ENCODE results near the gene CTAGE9.

Gene CTAGE9

DNA sequence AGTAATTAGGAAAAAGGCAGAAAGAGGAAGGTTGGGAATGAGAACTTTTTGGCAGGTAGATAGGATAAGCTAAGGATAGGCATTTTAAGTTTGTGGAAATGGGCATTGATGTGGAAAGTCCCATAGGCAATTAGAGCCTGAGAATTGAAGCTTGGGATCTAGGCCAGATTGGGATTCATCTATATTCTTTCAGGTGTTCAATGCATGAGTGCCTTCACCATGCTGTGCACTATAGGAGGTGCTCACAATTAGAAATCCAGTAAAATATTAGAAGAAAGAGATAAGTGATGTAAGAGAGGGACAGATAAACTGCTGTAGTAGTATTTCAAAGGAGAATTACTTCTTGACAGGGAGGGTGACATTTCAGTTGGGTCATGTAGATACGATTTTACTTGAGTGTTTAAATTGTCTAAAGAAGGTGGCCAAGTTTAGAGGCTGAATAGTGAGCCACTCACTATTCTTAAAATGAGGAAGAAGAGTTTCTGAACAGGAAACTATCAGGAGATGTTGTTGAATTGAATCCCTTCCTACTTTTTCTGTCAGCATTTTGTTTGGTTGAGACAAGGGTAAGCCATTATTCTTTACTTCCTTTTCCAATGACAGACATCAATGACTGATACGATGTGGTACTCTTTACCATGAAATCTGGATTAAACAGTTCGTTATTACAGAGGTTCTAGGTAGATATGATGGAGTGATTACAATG lies 31.0 kb upstream of the CTAGE9 start:
- in situ Hi-C loops (cut with HindIII; ENCODE audit: low pct_unique_long_range_greater_than_20kb, low sequenced_read_pairs): no loop called here
- DNase-seq (ENCODE audit: low read depth in 1 of 2, low spot score in 1 of 2): no peak
- no peak for TF ChIP-seq JUND (IDR thresholded peaks at IDR 0.05; ENCODE audit: low read depth)

DNA sequence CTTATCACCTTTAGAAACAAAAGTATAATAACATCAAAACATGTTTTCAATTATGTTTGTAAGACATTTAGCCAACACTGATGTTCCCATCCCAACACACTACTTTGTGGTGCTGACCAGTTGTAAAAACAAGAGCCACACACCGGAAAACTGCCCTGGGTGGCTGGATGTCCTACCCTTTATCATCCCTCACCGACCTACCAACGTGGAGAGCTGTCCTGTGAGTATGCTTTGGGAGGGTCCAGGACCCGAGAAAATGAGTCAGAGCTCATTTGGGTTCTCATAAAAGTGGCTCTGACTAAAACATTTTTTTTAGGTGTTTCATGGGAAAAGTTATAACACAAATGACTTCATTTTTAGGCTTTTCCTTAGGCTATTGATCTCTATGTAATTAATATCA lies 29.3 kb upstream of the CTAGE9 start:
- in situ Hi-C loops (cut with HindIII; ENCODE audit: low pct_unique_long_range_greater_than_20kb, low sequenced_read_pairs): no loop called here
- TF ChIP-seq JUND (IDR thresholded peaks at IDR 0.05; ENCODE audit: low read depth): no peak
- DNase-seq (ENCODE audit: low read depth in 1 of 2, low spot score in 1 of 2): no peak

DNA sequence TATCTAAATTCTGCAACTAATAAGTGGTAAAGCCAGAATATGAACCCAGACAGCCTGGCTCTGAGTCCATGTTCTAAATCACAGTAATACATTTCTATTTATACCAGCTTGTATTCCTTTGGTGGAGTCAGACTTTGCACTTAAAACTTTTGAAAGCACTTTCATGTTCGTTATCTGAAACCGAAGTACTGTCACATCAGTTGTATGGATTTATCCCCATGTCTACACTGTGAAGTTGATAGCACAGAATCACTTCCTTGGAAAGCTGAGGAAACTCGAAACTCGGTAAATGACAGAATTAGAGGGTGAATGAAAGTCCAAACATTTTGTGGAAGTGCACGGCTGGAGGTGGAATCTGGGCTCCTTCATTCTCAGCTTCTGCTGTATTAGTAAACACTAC lies 28.3 kb upstream of the CTAGE9 start:
- TF ChIP-seq JUND (IDR thresholded peaks at IDR 0.05; ENCODE audit: low read depth): no peak
- in situ Hi-C loops (cut with HindIII; ENCODE audit: low pct_unique_long_range_greater_than_20kb, low sequenced_read_pairs): no loop called here
- DNase-seq (ENCODE audit: low read depth in 1 of 2, low spot score in 1 of 2): no peak

DNA sequence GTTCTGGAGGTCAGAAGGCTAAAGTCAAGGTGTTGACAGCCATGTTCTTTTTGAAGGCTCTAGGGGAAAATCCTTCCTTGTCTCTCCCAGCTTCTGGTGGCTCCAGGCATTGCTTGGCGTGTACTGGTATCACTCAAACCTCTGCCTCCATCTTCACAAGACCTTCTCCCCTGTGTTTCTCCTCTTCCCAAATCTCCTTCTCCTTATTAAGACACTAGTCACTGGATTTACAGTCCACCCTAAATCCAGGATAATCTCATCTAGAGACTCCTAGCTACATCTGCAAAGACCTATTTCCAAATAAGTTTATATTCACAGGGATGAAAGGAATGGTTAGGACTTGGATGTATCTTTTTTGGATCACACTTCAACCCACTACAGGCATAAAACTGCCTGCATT lies 26.0 kb upstream of the CTAGE9 start:
- in situ Hi-C loops (cut with HindIII; ENCODE audit: low pct_unique_long_range_greater_than_20kb, low sequenced_read_pairs): no loop called here
- DNase-seq (ENCODE audit: low read depth in 1 of 2, low spot score in 1 of 2): no peak
- TF ChIP-seq JUND (IDR thresholded peaks at IDR 0.05; ENCODE audit: low read depth): no peak

DNA sequence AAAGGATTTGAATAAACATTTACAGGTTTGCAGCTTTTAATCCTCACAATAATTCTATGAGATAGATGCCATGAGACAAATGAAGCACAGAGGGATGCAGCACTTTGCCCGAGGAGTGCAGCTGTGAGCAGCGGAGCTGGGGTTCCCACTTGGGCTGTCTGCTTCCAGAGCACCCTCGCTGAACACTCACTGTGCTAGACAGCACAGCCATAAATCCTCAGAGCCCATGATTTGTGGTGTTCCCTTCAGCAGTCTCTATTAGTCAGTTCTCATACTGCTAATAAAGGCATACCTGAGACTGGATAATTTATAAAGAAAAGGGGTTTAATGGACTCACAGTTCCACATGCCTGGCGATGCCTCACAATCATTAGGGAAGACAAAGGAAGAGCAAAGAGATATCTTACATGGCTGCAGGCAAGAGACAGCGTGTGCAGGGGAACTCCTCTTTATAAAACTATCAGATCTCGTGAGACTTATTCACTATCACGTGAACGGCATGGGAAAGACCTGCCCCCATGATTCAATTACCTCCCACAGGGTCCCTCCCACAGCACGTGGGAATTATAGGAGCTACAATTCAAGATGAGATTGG lies 25.3 kb upstream of the CTAGE9 start:
- TF ChIP-seq JUND (IDR thresholded peaks at IDR 0.05; ENCODE audit: low read depth): no peak
- DNase-seq (ENCODE audit: low read depth in 1 of 2, low spot score in 1 of 2): no peak
- in situ Hi-C loops (cut with HindIII; ENCODE audit: low pct_unique_long_range_greater_than_20kb, low sequenced_read_pairs): no loop called here

DNA sequence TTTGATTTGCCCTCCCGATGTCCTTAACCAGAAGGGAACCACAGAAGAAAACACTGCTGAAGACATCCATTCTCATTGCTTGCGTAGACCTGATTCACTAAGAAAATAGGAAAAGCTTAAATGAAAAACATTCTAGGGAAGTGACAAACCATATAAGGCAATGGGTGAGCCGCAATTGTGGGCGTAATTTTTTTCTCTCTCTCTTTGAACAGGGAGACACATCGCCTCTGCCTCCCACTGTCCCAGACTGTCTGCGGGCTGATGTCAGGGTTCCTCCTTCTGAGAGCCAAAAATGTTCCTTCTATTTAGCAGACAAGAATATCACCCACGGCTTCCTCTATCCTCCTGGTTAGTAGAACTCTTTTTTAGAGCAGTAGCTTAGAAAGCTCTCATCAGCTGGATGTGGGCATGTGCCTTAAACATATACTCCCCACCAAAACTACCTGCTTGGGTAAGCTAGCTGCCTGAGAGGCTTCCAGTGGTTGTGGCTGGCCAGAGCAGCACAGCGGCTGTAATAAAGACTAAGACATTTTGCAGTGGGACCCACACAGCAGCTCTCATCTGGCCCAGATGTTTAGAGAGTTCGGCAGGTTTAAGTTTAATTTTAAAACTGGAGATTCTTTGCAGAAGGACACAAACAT lies 22.7 kb upstream of the CTAGE9 start:
- no peak for DNase-seq (ENCODE audit: low read depth in 1 of 2, low spot score in 1 of 2)
- TF ChIP-seq JUND (IDR thresholded peaks at IDR 0.05; ENCODE audit: low read depth): no peak
- in situ Hi-C loops (cut with HindIII; ENCODE audit: low pct_unique_long_range_greater_than_20kb, low sequenced_read_pairs): no loop called here

DNA sequence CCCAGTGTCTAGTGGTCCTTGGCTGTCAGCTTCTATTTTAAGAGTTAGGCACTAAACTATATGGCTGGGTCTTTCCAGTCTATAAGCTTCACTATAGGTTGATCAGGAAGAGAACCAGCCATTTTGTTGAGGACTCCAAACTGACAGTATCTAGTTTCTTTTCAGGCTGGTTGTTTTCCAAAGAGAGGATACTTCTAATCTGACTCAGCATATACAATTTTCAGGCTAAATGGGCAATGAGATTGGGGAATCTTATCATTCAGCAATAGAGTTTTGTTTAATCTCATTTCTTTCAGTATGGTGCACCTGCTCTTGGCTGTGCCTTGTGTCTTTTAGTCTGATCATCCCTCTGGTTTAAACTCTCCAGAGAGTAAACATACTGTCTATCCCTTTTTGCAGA lies 20.4 kb upstream of the CTAGE9 start:
- in situ Hi-C loops (cut with HindIII; ENCODE audit: low pct_unique_long_range_greater_than_20kb, low sequenced_read_pairs): no loop called here
- DNase-seq (ENCODE audit: low read depth in 1 of 2, low spot score in 1 of 2): no peak
- no peak for TF ChIP-seq JUND (IDR thresholded peaks at IDR 0.05; ENCODE audit: low read depth)

DNA sequence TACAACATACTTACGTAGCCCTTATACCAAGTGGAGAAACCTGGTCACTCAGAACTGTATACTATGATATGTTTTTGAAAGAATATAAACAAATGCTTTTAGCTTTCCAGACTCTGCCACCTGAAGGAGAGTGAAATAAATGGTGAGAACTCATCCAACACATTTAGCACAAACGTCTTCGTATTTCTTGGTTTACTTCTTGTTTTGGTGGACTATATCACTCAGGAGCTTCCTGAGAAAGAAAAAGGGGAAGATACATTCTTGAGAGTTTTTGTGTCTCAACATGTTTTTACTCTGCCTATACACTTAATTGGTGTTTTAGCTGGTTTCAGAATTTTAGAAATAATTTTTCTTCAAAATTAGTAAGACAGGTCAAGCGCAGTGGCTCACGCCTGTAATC lies 19.4 kb upstream of the CTAGE9 start:
- no peak for DNase-seq (ENCODE audit: low read depth in 1 of 2, low spot score in 1 of 2)
- no peak for TF ChIP-seq JUND (IDR thresholded peaks at IDR 0.05; ENCODE audit: low read depth)
- in situ Hi-C loops (cut with HindIII; ENCODE audit: low pct_unique_long_range_greater_than_20kb, low sequenced_read_pairs): no loop called here

DNA sequence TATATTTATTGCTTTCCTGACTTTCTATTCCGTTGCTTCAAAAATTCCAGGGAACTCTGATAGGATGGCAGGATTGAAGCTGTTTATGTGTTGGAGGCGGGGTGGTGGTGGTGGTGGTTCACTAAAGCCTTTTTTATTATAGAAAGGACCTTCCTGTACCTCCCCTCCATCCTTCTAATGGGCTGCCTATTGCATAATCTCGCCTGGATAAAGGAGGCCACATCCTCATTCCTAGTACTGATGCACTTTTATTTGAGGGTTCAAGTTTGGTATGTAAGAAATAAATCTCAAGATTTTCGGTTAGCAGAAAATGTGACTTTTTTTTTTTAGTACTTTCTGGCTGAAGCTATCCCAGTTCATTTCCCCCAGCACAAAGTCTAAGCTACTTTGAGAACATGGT lies 18.7 kb upstream of the CTAGE9 start:
- no peak for TF ChIP-seq JUND (IDR thresholded peaks at IDR 0.05; ENCODE audit: low read depth)
- in situ Hi-C loops (cut with HindIII; ENCODE audit: low pct_unique_long_range_greater_than_20kb, low sequenced_read_pairs): no loop called here
- DNase-seq (ENCODE audit: low read depth in 1 of 2, low spot score in 1 of 2): no peak

DNA sequence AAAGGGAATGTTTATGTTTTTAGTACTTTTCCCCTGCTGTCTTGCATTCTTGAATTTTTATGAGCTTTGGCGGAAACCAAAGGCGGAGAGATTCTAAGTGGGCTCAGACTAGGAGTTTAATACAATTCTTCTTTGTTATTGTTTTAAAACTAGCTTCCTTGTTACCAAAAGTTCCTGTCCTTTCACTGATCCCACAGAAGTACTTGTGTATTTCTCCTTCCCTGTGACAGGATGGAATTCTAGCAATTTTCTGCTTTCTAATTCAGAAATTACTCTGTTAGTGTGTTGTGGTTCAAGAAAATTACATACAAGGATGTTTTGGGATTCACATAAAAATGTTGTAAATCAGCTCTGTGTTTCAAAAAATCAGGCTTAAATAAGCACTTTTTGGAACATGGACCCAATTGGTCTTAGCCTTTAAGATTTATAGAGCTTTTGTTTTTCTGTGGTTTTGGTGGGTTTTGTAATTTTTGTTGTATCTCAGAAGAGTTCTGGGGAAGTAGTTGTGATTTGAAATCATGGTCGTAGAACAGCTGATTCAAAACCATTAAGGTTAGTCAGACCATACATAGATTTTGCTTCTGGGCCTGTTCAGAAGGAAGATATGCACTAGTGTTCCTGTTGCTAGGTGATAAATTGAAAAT lies 17.6 kb upstream of the CTAGE9 start:
- DNase-seq (ENCODE audit: low read depth in 1 of 2, low spot score in 1 of 2): no peak
- no peak for TF ChIP-seq JUND (IDR thresholded peaks at IDR 0.05; ENCODE audit: low read depth)
- in situ Hi-C loops (cut with HindIII; ENCODE audit: low pct_unique_long_range_greater_than_20kb, low sequenced_read_pairs): no loop called here

DNA sequence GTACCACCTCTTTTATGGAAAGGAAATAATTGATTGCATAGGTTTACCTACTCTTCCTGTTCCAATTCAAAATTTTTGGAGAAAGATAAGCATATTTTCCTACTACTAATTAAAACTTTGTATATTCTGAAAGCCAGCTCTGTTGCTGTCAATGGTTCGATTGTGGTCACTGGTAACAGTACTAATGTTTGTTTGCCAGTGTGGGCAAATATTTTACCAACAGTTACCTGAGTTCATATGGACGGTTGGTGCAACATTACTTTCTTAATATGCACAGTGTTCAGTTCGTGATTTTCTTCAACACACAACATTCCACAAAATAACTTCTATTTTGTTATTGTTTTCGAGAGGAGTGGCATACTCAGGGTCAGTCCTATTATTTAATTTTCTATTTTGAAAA lies 17.1 kb upstream of the CTAGE9 start:
- in situ Hi-C loops (cut with HindIII; ENCODE audit: low pct_unique_long_range_greater_than_20kb, low sequenced_read_pairs): no loop called here
- TF ChIP-seq JUND (IDR thresholded peaks at IDR 0.05; ENCODE audit: low read depth): no peak
- peak in 1 of 2 experiments; percentile 20 for DNase-seq (ENCODE audit: low read depth in 1 of 2, low spot score in 1 of 2)

DNA sequence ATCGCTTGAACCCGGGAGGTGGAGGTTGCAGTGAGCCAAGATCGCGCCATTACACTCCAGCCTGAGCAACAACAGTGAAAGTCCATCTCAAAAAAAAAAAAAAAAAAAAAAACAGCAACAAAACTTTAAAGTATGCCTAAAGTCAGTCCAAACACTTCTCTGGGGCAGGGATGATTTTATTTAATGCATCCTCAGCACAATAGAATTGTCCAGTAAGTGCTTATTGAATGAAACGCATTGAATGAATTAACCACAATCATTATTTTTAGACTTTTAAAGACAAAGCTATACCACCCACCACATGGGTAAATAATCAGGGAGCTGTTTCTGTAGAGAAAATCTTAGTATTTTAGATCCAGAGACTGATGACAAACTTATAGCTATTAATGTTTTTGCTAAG lies 16.6 kb upstream of the CTAGE9 start:
- no peak for TF ChIP-seq JUND (IDR thresholded peaks at IDR 0.05; ENCODE audit: low read depth)
- DNase-seq (ENCODE audit: low read depth in 1 of 2, low spot score in 1 of 2): no peak
- in situ Hi-C loops (cut with HindIII; ENCODE audit: low pct_unique_long_range_greater_than_20kb, low sequenced_read_pairs): no loop called here

DNA sequence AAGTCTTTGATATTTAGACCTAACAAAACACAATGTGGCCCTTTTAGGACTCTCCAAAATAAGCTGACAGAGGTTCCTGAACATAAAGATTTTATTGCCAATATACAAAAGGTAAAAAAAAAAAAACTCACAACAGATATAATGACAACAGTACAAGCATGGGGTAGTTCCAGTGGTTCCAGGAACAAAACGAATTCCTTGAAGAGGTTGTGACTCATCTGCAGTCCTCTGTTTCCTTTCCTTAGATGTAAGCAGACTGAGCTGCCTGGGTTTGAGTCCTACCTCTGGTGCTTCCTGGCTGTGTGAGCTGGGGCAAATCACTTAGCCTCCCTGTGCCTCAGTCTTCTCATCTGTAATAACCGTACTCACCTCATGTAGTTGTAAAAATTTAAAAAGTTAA lies 13.3 kb upstream of the CTAGE9 start:
- no peak for TF ChIP-seq JUND (IDR thresholded peaks at IDR 0.05; ENCODE audit: low read depth)
- DNase-seq (ENCODE audit: low read depth in 1 of 2, low spot score in 1 of 2): no peak
- in situ Hi-C loops (cut with HindIII; ENCODE audit: low pct_unique_long_range_greater_than_20kb, low sequenced_read_pairs): no loop called here
